HEK293T (cell line): Measurements from ENCODE around the gene NHSL1.

Experiments
- ARNT ChIP-seq: fragments of 450-650 bp; IDR thresholded peaks from 2 replicates; pipeline ENCODE4 v1.6.1; 2017; ENCODE audit warnings: mild to moderate bottlenecking
- BHLHE40 ChIP-seq: fragments of 450-650 bp; IDR thresholded peaks from 2 replicates; pipeline ENCODE4 v1.6.1; 2016; ENCODE audit warnings: mild to moderate bottlenecking, moderate library complexity, borderline replicate concordance
- FOXA1 ChIP-seq: fragments of 450-650 bp; IDR thresholded peaks from 2 replicates; pipeline ENCODE4 v1.6.1; 2016; ENCODE audit warnings: mild to moderate bottlenecking
- FOXK2 ChIP-seq: fragments of 450-650 bp; IDR thresholded peaks from 2 replicates; pipeline ENCODE4 v1.6.1; 2016; ENCODE audit warnings: mild to moderate bottlenecking
- FOXM1 ChIP-seq: fragments of 450-650 bp; IDR thresholded peaks from 2 replicates; pipeline ENCODE4 v1.6.1; 2017; ENCODE audit warnings: mild to moderate bottlenecking, borderline replicate concordance
- HDGF ChIP-seq: fragments of 450-650 bp; IDR thresholded peaks from 2 replicates; pipeline ENCODE4 v1.6.1; 2017; ENCODE audit warnings: antibody characterized with exemption, borderline replicate concordance
- L3MBTL2 ChIP-seq: fragments of 450-650 bp; conservative IDR thresholded peaks from 2 replicates; pipeline ENCODE4 v1.6.1; 2016; ENCODE audit warnings: mild to moderate bottlenecking
- LEF1 ChIP-seq: fragments of 450-650 bp; IDR thresholded peaks from 2 replicates; pipeline ENCODE4 v1.6.1; 2017; ENCODE audit warnings: mild to moderate bottlenecking, borderline replicate concordance
- SP1 ChIP-seq: fragments of 450-650 bp; IDR thresholded peaks from 2 replicates; pipeline ENCODE4 v1.6.1; 2017
- SUZ12 ChIP-seq: fragments of 450-650 bp; IDR thresholded peaks from 2 replicates; pipeline ENCODE4 v1.6.1; 2016; ENCODE audit warnings: mild to moderate bottlenecking
- ZNF384 ChIP-seq: fragments of 450-650 bp; IDR thresholded peaks from 2 replicates; pipeline ENCODE4 v1.6.1; 2016

DNA sequence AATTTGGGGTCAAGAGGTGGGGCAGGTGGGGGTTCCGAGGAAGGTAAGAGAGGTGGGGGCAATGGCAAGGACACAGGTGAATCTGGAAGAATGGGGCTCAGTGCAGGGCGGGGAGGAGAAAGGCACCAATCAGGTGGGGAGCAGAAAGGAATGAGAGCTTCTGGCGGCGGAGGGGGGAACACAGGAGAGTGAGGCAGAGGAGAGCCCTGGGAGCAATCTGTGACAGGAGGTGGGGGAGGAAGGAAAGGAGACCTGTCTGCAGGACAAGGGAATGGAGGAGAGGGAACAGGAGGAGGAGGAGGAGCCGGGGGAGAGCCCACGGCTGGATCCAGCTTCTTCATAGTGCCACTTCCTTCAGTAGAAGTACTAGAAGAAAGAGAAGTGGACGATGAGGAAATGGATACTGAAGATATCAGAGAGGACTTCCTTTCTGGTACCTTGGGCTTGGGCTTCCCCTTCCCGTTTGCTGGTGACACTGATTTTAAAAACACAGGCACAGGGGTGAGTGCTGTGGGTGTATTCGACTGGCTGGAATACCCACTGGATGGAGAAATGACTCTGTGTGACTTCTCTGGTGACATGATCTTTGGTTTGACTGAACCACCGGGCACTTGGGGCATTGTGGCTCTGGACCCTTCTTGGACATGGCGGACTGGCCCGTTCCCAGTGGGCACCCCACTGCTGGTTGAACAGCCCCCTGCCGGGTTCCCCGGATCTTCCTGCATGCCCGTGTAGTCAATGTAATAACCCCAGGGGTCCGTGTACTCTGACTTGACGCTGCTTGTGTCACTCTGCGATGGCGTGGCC is 67.8 kb downstream of the NHSL1 start:
- TF ChIP-seq ZNF384, result no peak
- TF ChIP-seq HDGF, result no peak
- TF ChIP-seq BHLHE40, result no peak
- no peak for TF ChIP-seq FOXA1
- no peak for TF ChIP-seq FOXK2
- no peak for TF ChIP-seq ARNT
- no peak for TF ChIP-seq LEF1
- no peak for TF ChIP-seq FOXM1
- no peak for TF ChIP-seq SP1
- no peak for TF ChIP-seq L3MBTL2
- TF ChIP-seq SUZ12, result no peak
